GM19395 (cell line): ENCODE measurements around the gene GNPNAT1.
"Not testable (repeated sequence)": the region's sequence is repeated elsewhere in the genome, so short reads cannot be mapped to it uniquely, and the experiment has no call there.

Experiments
- ATAC-seq: cut with Tn5 transposase; IDR thresholded peaks from one replicate; pipeline ENCODE4 v1.9.1; 2021; ENCODE audit warnings: mild to moderate bottlenecking, moderate library complexity; ENCODE audit not compliant: unreplicated experiment

GNPNAT1 gene

GRCh38 chr14:52729925-52730708, 61.3 kb downstream of the GNPNAT1 start, which contains the start of gene STYX:
STYX (plus strand) TSS chr14:52730166; CDS start chr14:52730475, 309 bp downstream.
- ATAC-seq, result peak; percentile 92

GRCh38 chr14:52729585-52729924, 61.9 kb downstream of the GNPNAT1 start:
- ATAC-seq, result no peak

- not testable (repeated sequence) for ATAC-seq
Measured at GRCh38 chr14:52729035-52729434, 62.4 kb downstream of the GNPNAT1 start.

GRCh38 chr14:52727509-52727908, 63.9 kb downstream of the GNPNAT1 start:
- not testable (repeated sequence) for ATAC-seq
